ENCODE results near the gene MRTFA. TPM values are rescaled to one million over a fixed set of nuclear protein-coding genes. Genes with fewer than 3 reads are reported as not detected.

MRTFA gene
- total and polyA plus RNA-seq, 2 of the 13 experiments (the other 11 are each of a cell fraction or from before 2014, with no cell fraction given), result 2.4 to 8.2 TPM

DNA sequence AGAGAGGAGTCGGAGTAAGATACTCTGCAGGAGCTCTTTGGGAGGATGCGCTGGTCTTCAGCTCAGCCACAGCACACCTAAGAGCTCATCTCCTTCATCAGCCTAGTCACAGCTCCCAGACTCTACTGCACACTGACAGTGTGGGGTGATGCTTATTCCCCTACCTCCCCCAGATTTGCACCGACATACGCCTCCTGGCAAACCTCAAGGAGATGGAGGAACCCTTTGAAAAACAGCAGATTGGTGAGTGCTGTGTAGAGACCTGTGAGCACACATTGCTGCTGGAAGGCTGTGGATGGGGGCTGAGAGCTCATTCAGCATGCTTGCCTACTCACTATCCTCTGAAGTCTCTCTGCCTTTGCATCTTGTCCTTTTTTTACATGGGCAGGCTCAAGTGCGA, 275.4 kb downstream of the MRTFA start (continued):
- TF ChIP-seq RERE (CRISPR knock-in tag; IDR thresholded peaks at IDR 0.05; ENCODE audit: low read depth), result no peak

Other genes starting within 250 kb of the MRTFA start
- gene MCHR1, start 42.8 kb upstream of the MRTFA start, total RNA-seq (2016; rRNA removed; fragmentation: Illumina TruSeq; extraction: Trizol), result 0.28 and 0.40 TPM in 2 replicates
- 0.42 and 0.83 TPM in 2 replicates for gene MCHR1, start 42.8 kb upstream of the MRTFA start, polyA plus RNA-seq (2011; rRNA removed)
- gene SLC25A17, start 182.6 kb upstream of the MRTFA start, total RNA-seq (2016; rRNA removed; fragmentation: Illumina TruSeq; extraction: Trizol), result 24.0 and 27.9 TPM in 2 replicates
- 12.6 and 15.7 TPM in 2 replicates for gene SLC25A17, start 182.6 kb upstream of the MRTFA start, polyA plus RNA-seq (2011; rRNA removed)
- gene ST13, start 219.9 kb upstream of the MRTFA start, total RNA-seq (2016; rRNA removed; fragmentation: Illumina TruSeq; extraction: Trizol), result 274 and 393 TPM in 2 replicates
- gene ST13, start 219.9 kb upstream of the MRTFA start, polyA plus RNA-seq (2011; rRNA removed), result 104 and 110 TPM in 2 replicates
- 10.3 and 15.9 TPM in 2 replicates for gene XPNPEP3, start 220.4 kb upstream of the MRTFA start, total RNA-seq (2016; rRNA removed; fragmentation: Illumina TruSeq; extraction: Trizol)
- gene XPNPEP3, start 220.4 kb upstream of the MRTFA start, polyA plus RNA-seq (2011; rRNA removed), result 11.4 and 14.0 TPM in 2 replicates
- not detected in 2 replicates for gene DNAJB7, start 225.4 kb upstream of the MRTFA start, total RNA-seq (2016; rRNA removed; fragmentation: Illumina TruSeq; extraction: Trizol)
- gene DNAJB7, start 225.4 kb upstream of the MRTFA start, polyA plus RNA-seq (2011; rRNA removed), result not detected in 2 replicates

Data from HepG2 (cell line).